H1 (cell line): ENCODE measurements around the gene ARL5A. TPM values are rescaled to one million over a fixed set of nuclear protein-coding genes. Genes with fewer than 3 reads are reported as not detected.

Experiments
- CTCF ChIA-PET: fragments of 300-600 bp; sonication (Branson Sonifier 250); formaldehyde crosslinking; loops from one replicate; lab custom pipeline; 2021; ENCODE audit not compliant: partially characterized antibody; lab: Charles Lee
- POLR2A ChIA-PET: fragments of 300-600 bp; sonication (Branson Sonifier 250); formaldehyde crosslinking; loops from one replicate; lab custom pipeline; 2021; ENCODE audit warnings: inconsistent platforms; ENCODE audit not compliant: partially characterized antibody; lab: Charles Lee
- DNase-seq, 2 experiments: peaks; one replicate each; pipeline versions ENCODE4 v3.0.0 to v3.0.0-alpha.2; 2010 to 2022; ENCODE audit warnings: low spot score in 2 of 2, low read depth in 1 of 2, mixed read lengths in 1 of 2
- FAIRE-seq: peaks from 2 replicates; lab custom pipeline; 2011; peaks lifted over from hg19 to GRCh38; lab: Jason Lieb, UNC
- H2AFZ ChIP-seq: 2 replicates; pipeline ENCODE4 v1.8.1; 2012; ENCODE audit warnings: low read length, inconsistent platforms
- H2AK5ac ChIP-seq: 2 replicates; pipeline ENCODE4 v1.6.1; 2013; ENCODE audit warnings: low read depth, low read length
- H2BK120ac ChIP-seq: replicated peaks from 2 replicates; pipeline ENCODE3; 2013; ENCODE audit warnings: low read depth, low read length, inconsistent platforms
- H2BK12ac ChIP-seq: 2 replicates; pipeline ENCODE4 v1.6.1; 2013; ENCODE audit warnings: low read depth, low read length
- H2BK15ac ChIP-seq: 2 replicates; pipeline ENCODE4 v1.6.1; 2013; ENCODE audit warnings: low read length
- H2BK20ac ChIP-seq: 2 replicates; pipeline ENCODE4 v1.6.1; 2013; ENCODE audit warnings: low read length
- H2BK5ac ChIP-seq: 2 replicates; pipeline ENCODE4 v1.6.1; 2013; ENCODE audit warnings: low read depth, low read length
- H3K14ac ChIP-seq: 2 replicates; pipeline ENCODE4 v1.6.1; 2013; ENCODE audit warnings: inconsistent platforms; ENCODE audit not compliant: insufficient read length
- H3K18ac ChIP-seq: 2 replicates; pipeline ENCODE4 v1.6.1; 2013; ENCODE audit warnings: low read length; ENCODE audit errors: extremely low read depth
- H3K23ac ChIP-seq: 2 replicates; pipeline ENCODE4 v1.6.1; 2013; ENCODE audit warnings: inconsistent platforms; ENCODE audit not compliant: insufficient read length
- H3K23me2 ChIP-seq: 2 replicates; pipeline ENCODE4 v1.6.1; 2013; ENCODE audit warnings: low read depth, low read length
- H3K27ac ChIP-seq: 2 replicates; pipeline ENCODE4 v1.6.1; 2011; ENCODE audit warnings: low read depth, low read length, inconsistent platforms
- H3K27me3 ChIP-seq, 4 experiments: replicated peaks in 1 of 4; 1 replicate in 1 of 4; 2 replicates in 3 of 4; pipeline versions ENCODE4 v1.6.1 to v1.8.1; 2011 to 2013; ENCODE audit warnings: low read length in 3 of 4, mild to moderate bottlenecking in 3 of 4, inconsistent platforms in 2 of 4, mixed read lengths in 2 of 4, moderate library complexity in 1 of 4; ENCODE audit not compliant: control insufficient read depth in 3 of 4, insufficient read depth in 3 of 4; ENCODE audit errors: extremely low read depth in 1 of 4
- H3K36me3 ChIP-seq, 4 experiments: 2 replicates each; pipeline versions ENCODE4 v1.6.1 to v1.8.1; 2011 to 2013; ENCODE audit warnings: mild to moderate bottlenecking in 4 of 4, low read length in 3 of 4, moderate library complexity in 2 of 4, control low read depth in 1 of 4, inconsistent platforms in 1 of 4; ENCODE audit not compliant: insufficient read depth in 4 of 4, control insufficient read depth in 2 of 4
- H3K4ac ChIP-seq: replicated peaks from 2 replicates; pipeline ENCODE3; 2013; ENCODE audit warnings: low read length, low read depth, mixed read lengths, inconsistent platforms; ENCODE audit not compliant: insufficient read length
- H3K4me1 ChIP-seq, 4 experiments: replicated peaks in 1 of 4; 1 replicate in 1 of 4; 2 replicates in 3 of 4; pipeline versions ENCODE4 v1.6.1 to v1.8.1; 2011 to 2013; ENCODE audit warnings: low read length in 3 of 4, inconsistent platforms in 2 of 4, mixed read lengths in 1 of 4; ENCODE audit not compliant: insufficient read depth in 4 of 4, control insufficient read depth in 3 of 4
- H3K4me2 ChIP-seq, 2 experiments: 2 replicates each; pipeline versions ENCODE4 v1.6.1 to v1.8.1; 2011 to 2013; ENCODE audit warnings: low read depth in 2 of 2, low read length in 2 of 2, control low read depth in 1 of 2, inconsistent platforms in 1 of 2, mild to moderate bottlenecking in 1 of 2; ENCODE audit not compliant: insufficient read depth in 1 of 2
- H3K4me3 ChIP-seq, 4 experiments: fragments of 200-600, 300-600 bp in 1 of 4; sonication (generic), shearing (Covaris generic), sonication (Bioruptor Twin) in 1 of 4; 2 replicates each; pipeline versions ENCODE4 v1.5.1 to v1.8.1; 2011 to 2016; ENCODE audit warnings: low read length in 4 of 4, low read depth in 3 of 4, control low read depth in 2 of 4, inconsistent platforms in 2 of 4, mild to moderate bottlenecking in 2 of 4, mixed read lengths in 1 of 4, moderate library complexity in 1 of 4; ENCODE audit not compliant: insufficient read depth in 2 of 4; ENCODE audit errors: extremely low read depth in 1 of 4
- H3K56ac ChIP-seq: replicated peaks from 2 replicates; pipeline ENCODE3; 2013; ENCODE audit warnings: low read depth, mild to moderate bottlenecking, mixed read lengths, low read length, inconsistent platforms; ENCODE audit not compliant: insufficient read length
- H3K79me1 ChIP-seq: 2 replicates; pipeline ENCODE4 v1.6.1; 2013; ENCODE audit warnings: low read depth, low read length, control low read depth
- H3K79me2 ChIP-seq, 2 experiments: 2 replicates each; pipeline versions ENCODE4 v1.6.1 to v1.8.1; 2012 to 2013; ENCODE audit warnings: low read length in 2 of 2, mild to moderate bottlenecking in 2 of 2, inconsistent platforms in 1 of 2; ENCODE audit not compliant: insufficient read depth in 2 of 2, control insufficient read depth in 1 of 2
- H3K9ac ChIP-seq, 4 experiments: replicated peaks in 1 of 4; 1 replicate in 1 of 4; 2 replicates in 3 of 4; pipeline versions ENCODE4 v1.6.1 to v1.8.1; 2011 to 2013; ENCODE audit warnings: low read depth in 3 of 4, low read length in 3 of 4, control low read depth in 2 of 4, mild to moderate bottlenecking in 2 of 4, moderate library complexity in 2 of 4, inconsistent platforms in 1 of 4; ENCODE audit errors: extremely low read depth in 1 of 4
- H3K9me3 ChIP-seq, 2 experiments: 2 replicates each; pipeline versions ENCODE4 v1.6.1 to v1.8.1; 2012 to 2013; ENCODE audit warnings: mild to moderate bottlenecking in 2 of 2, moderate library complexity in 2 of 2, control low read depth in 1 of 2, inconsistent platforms in 1 of 2, low read depth in 1 of 2, low read length in 1 of 2, mixed read lengths in 1 of 2; ENCODE audit not compliant: insufficient read depth in 2 of 2
- H4K20me1 ChIP-seq, 2 experiments: replicated peaks in 1 of 2; 2 replicates each; pipeline versions ENCODE3 to v1.8.1; 2011 to 2013; ENCODE audit warnings: inconsistent platforms in 2 of 2, low read length in 2 of 2, mild to moderate bottlenecking in 1 of 2; ENCODE audit not compliant: insufficient read depth in 2 of 2, control insufficient read depth in 1 of 2
- H4K5ac ChIP-seq: 2 replicates; pipeline ENCODE4 v1.6.1; 2013; ENCODE audit warnings: low read length, low read depth, mixed read lengths, inconsistent platforms; ENCODE audit not compliant: insufficient read length
- H4K8ac ChIP-seq: 2 replicates; pipeline ENCODE4 v1.8.0; 2013; ENCODE audit warnings: mild to moderate bottlenecking, moderate library complexity, low read length, inconsistent platforms; ENCODE audit not compliant: insufficient read depth; ENCODE audit errors: extremely low read depth
- H4K91ac ChIP-seq: replicated peaks from 2 replicates; pipeline ENCODE3; 2013; ENCODE audit warnings: low read length, mixed read lengths, inconsistent platforms; ENCODE audit not compliant: insufficient read length
- CHD2 ChIP-seq: IDR thresholded peaks from 2 replicates; pipeline ENCODE4 v1.6.1; 2012; ENCODE audit warnings: low read length, improper control_type of control experiment
- WGBS, 2 experiments: shearing (Covaris generic) in 1 of 2; methylation state at CpG; one replicate each; pipeline versions ENCODE4 v1.1.6 to v1.1.7; 2013 to 2015; ENCODE audit warnings: low lambda C conversion rate in 2 of 2, mixed read lengths in 2 of 2, inconsistent platforms in 1 of 2, low coverage in 1 of 2, missing lambda C conversion rate in 1 of 2; ENCODE audit not compliant: insufficient replicate concordance in 2 of 2, insufficient coverage in 1 of 2, insufficient read length in 1 of 2; ENCODE audit errors: extremely low coverage in 1 of 2, missing lambda C conversion rate in 1 of 2; 5-methylcytosine and 5-hydroxymethylcytosine counted together
- polyA plus RNA-seq, 7 experiments: library from polyadenylated mRNA; depleted of rRNA in 3 of 7; stranded (reverse) in 5 of 7; unstranded in 2 of 7; fragments of >200 nt in 5 of 7; fragments of 200-250 nt in 2 of 7; gene quantifications; 1 replicate in 5 of 7; 2 replicates in 1 of 7; 4 replicates in 1 of 7; pipeline versions ENCODE4 v1.2.1 to v1.2.3, GENCODE V29; 2011 to 2013; ENCODE audit warnings: missing spikeins in 2 of 7, mixed read lengths in 2 of 7
- total RNA-seq: library from RNA; stranded (reverse); fragmentation: NEBNext Ultra II Directional; extraction: Animal tissue kit (Norgen Biotek cat#: 25700); gene quantifications from 2 replicates; pipeline ENCODE4 v1.2.1, GENCODE V29; 2021

ARL5A gene
- total and polyA plus RNA-seq, 2 of the 8 experiments (the other 6 are each of a cell fraction or from before 2014, with no cell fraction given), result 12.6 to 86.3 TPM

GRCh38 chr2:151762694-151763093, 65.5 kb downstream of the ARL5A start:
- Histone ChIP-seq H3K56ac (no peak overlapping the region), H3K23ac (no peak overlapping the region), H4K8ac (no peak overlapping the region), H3K4me2 (no peak overlapping the region), H3K18ac (no peak overlapping the region), H3K27ac (no peak overlapping the region), H2BK5ac (no peak overlapping the region), H4K20me1 (no peaks in the 10 kb centered on the region), H2BK15ac (no peak overlapping the region), H3K4ac (no peak overlapping the region), H3K23me2 (no peaks in the 10 kb centered on the region), H2BK20ac (no peak overlapping the region), H3K79me1 (no peaks in the 10 kb centered on the region), H3K36me3 (no peaks in the 10 kb centered on the region), H3K27me3 (no peaks in the 10 kb centered on the region), H2AFZ (no peak overlapping the region), H2AK5ac (no peak overlapping the region), H2BK12ac (no peak overlapping the region), H2BK120ac (no peak overlapping the region), H3K79me2 (no peaks in the 10 kb centered on the region), H4K5ac (no peak overlapping the region), H3K9ac (no peak overlapping the region), H3K4me1 (peaks cover 0 to 4% (median 0%) of the 10 kb centered on the region in 4 experiments; a peak in 1 of 7 replicates), H4K91ac (no peak overlapping the region), H3K4me3 (no peak overlapping the region), H3K14ac (no peak overlapping the region), H3K9me3 (no peaks in the 10 kb centered on the region)
- POLR2A ChIA-PET, result no interaction called here
- 60% methylated on average over 3 of the region's 3 CpGs; no CpG with 5 or more reads in 1 of the 2 experiments for WGBS, 2 experiments
- CTCF ChIA-PET, result interaction anchor here (0.9 kb wide), 2 partner anchors 11 to 263 kb away, joined by 4 to 6 read pairs; no protein-coding TSS in a partner anchor
- FAIRE-seq (no peak), DNase-seq (no peak)
- TF ChIP-seq CHD2, result no peak
